Measurements from ENCODE around the gene OR9Q1. TPM values are rescaled to one million over a fixed set of nuclear protein-coding genes. Genes with fewer than 3 reads are reported as not detected.

Gene OR9Q1
- total RNA-seq, 1 donor from 2014 or later, result not detected

DNA sequence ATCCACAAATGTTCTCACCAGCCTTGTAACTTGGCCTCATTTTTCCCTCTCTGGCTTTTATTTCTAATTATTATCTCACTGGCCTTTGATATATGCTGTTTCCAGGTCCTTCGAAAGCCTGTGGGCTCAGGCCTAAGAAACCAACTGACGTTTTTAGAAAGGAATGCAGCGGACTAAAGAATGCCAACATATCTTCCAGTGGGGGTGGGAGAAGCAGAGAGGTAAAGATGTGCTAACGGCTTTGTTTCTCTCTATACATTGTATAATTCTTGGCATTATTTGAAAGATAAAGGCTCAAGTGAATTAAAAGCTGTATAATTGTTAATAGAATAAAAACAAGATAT lies 35.3 kb downstream of the OR9Q1 start:
- H3K4me3 ChIP-seq, result no peak overlapping the region
- H3K9me3 ChIP-seq, result no peaks in the 10 kb centered on the region
- H3K27ac ChIP-seq, result no peak overlapping the region
- no peaks in the 10 kb centered on the region for H3K4me1 ChIP-seq
- DNase-seq (ENCODE audit: extremely low spot score in 2 of 2), result no peak
- TF ChIP-seq, protein P1, sequence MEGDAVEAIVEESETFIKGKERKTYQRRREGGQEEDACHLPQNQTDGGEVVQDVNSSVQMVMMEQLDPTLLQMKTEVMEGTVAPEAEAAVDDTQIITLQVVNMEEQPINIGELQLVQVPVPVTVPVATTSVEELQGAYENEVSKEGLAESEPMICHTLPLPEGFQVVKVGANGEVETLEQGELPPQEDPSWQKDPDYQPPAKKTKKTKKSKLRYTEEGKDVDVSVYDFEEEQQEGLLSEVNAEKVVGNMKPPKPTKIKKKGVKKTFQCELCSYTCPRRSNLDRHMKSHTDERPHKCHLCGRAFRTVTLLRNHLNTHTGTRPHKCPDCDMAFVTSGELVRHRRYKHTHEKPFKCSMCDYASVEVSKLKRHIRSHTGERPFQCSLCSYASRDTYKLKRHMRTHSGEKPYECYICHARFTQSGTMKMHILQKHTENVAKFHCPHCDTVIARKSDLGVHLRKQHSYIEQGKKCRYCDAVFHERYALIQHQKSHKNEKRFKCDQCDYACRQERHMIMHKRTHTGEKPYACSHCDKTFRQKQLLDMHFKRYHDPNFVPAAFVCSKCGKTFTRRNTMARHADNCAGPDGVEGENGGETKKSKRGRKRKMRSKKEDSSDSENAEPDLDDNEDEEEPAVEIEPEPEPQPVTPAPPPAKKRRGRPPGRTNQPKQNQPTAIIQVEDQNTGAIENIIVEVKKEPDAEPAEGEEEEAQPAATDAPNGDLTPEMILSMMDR (IDR thresholded peaks at IDR 0.05), result no peak
- TF ChIP-seq POLR2A (IDR thresholded peaks at IDR 0.05) (no peak), POLR2AphosphoS5 (IDR thresholded peaks at IDR 0.05; ENCODE audit: insufficient read depth in 1 of 2, low read depth in 1 of 2) (no peak)
- no peaks in the 10 kb centered on the region for H3K27me3 ChIP-seq
- intact Hi-C loops (cut with DNase I), result no loop called here
- no peaks in the 10 kb centered on the region for H3K36me3 ChIP-seq

DNA sequence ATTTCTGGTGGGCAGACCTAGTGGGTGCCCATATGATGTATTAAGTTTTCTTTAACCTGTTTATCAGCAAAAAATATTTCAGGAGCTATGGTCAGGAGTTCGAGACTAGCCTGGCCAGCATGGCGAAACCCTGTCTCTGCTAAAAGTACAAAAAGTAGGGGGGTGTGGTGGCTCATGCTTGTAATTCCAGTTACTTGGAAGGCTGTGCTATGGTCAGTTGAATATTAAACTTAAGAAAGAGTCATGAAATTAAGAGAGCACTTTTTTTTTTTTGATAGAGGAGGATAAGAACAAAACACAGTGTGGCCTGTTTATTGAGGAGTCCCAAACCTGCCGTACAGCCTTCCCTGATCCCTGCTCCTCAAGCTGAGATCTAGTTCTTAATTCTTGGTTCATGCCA lies 36.9 kb downstream of the OR9Q1 start:
- no peaks in the 10 kb centered on the region for H3K36me3 ChIP-seq
- H3K4me1 ChIP-seq, result no peaks in the 10 kb centered on the region
- H3K4me3 ChIP-seq, result no peak overlapping the region
- TF ChIP-seq, protein P1 (IDR thresholded peaks at IDR 0.05), result no peak
- TF ChIP-seq POLR2AphosphoS5 (IDR thresholded peaks at IDR 0.05; ENCODE audit: insufficient read depth in 1 of 2, low read depth in 1 of 2), result no peak
- TF ChIP-seq POLR2A (IDR thresholded peaks at IDR 0.05), result no peak
- intact Hi-C loops (cut with DNase I), result no loop called here
- H3K9me3 ChIP-seq, result no peaks in the 10 kb centered on the region
- no peaks in the 10 kb centered on the region for H3K27me3 ChIP-seq
- no peak overlapping the region for H3K27ac ChIP-seq
- DNase-seq (ENCODE audit: extremely low spot score in 2 of 2), result no peak

DNA sequence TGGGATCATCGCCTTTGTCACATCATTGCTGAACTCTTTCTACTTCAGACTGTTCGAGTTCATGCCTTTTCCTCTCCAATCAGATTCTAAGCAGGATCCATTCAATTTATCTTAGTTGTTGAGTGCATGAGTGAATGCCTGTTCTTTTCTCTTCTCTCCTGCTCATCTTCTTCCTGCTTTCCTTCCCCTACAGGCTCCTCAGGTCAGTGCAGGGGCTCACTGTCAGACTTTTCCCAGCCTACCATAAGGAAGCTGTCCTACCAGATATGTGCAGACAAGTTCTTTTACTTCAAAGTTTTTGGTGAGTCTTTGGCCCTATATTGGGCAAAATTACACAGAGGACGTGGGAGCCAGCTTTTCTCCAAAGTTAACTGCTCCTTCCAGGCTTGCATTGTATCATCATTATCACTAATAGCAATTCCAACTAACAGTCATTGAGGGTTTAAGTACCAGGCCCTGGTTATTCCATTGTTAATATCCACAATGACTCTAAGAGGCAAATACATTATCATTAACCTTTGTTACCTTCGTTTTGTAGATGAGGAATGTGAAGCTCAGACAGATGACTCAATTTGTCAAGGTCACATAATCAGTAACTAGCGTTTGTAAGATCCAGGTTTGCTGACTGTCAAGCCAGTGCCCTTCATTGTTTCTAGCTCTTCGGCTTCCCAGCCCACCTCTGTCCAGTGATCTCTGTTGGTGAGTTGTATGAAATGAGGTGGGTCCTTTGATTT lies 37.4 kb downstream of the OR9Q1 start:
- intact Hi-C loops (cut with DNase I), result no loop called here
- Histone ChIP-seq H3K9me3 (no peaks in the 10 kb centered on the region), H3K27me3 (no peaks in the 10 kb centered on the region), H3K4me3 (no peak overlapping the region), H3K4me1 (no peaks in the 10 kb centered on the region), H3K27ac (no peak overlapping the region), H3K36me3 (no peaks in the 10 kb centered on the region)
- DNase-seq (ENCODE audit: extremely low spot score in 2 of 2), result no peak
- TF ChIP-seq POLR2AphosphoS5 (IDR thresholded peaks at IDR 0.05; ENCODE audit: insufficient read depth in 1 of 2, low read depth in 1 of 2) (no peak), POLR2A (IDR thresholded peaks at IDR 0.05) (no peak)

DNA sequence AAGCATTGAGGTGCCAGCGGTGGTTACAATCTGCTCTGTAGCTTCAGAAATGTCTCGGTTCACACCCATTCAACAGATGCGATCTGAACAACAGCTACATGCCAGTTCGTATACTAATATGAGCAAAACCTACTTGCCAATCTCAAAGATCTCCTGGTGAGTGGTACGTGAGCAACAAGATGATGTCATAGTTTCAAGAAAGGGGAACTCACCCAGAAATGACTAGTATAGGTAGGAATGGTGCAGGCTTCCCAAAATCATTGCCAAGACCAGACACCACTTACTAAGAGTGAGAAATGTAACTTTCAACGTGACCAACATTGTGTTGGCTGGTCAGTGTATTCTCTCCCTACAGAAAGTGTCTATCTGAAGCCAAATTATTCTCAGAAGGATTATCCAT lies 38.1 kb downstream of the OR9Q1 start:
- Histone ChIP-seq H3K36me3 (no peaks in the 10 kb centered on the region), H3K4me3 (no peak overlapping the region), H3K27me3 (no peaks in the 10 kb centered on the region), H3K27ac (no peak overlapping the region), H3K9me3 (no peaks in the 10 kb centered on the region), H3K4me1 (no peaks in the 10 kb centered on the region)
- intact Hi-C loops (cut with DNase I), result no loop called here
- TF ChIP-seq, protein P1 (IDR thresholded peaks at IDR 0.05), result no peak
- TF ChIP-seq POLR2AphosphoS5 (IDR thresholded peaks at IDR 0.05; ENCODE audit: insufficient read depth in 1 of 2, low read depth in 1 of 2), result no peak
- TF ChIP-seq POLR2A (IDR thresholded peaks at IDR 0.05), result no peak
- DNase-seq (ENCODE audit: extremely low spot score in 2 of 2), result no peak

DNA sequence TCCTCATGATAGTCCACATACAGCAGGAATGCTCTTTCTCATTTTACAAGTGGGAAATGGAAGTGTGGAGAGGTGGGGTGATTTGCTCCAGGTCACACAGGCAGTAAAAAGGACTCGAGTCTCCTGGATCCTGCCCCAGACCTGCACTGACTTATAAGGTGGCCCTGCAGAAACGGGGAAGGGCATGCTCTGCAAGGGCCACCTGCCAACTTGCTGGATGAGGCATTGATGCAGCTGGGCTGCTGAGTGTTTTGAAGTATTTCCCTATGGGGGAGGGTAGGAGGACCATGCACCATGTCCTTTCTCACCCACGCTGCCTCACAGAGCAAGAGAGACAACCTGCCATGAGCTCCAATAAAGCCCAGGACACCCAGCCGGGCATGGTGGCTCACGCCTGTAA lies 44.0 kb downstream of the OR9Q1 start:
- DNase-seq (ENCODE audit: extremely low spot score in 2 of 2), result no peak
- H3K36me3 ChIP-seq, result no peaks in the 10 kb centered on the region
- H3K4me1 ChIP-seq, result no peaks in the 10 kb centered on the region
- no peak overlapping the region for H3K4me3 ChIP-seq
- H3K9me3 ChIP-seq, result no peaks in the 10 kb centered on the region
- TF ChIP-seq, protein P1 (IDR thresholded peaks at IDR 0.05), result no peak
- TF ChIP-seq POLR2AphosphoS5 (IDR thresholded peaks at IDR 0.05; ENCODE audit: insufficient read depth in 1 of 2, low read depth in 1 of 2) (no peak), POLR2A (IDR thresholded peaks at IDR 0.05) (no peak)
- intact Hi-C loops (cut with DNase I), result no loop called here
- no peak overlapping the region for H3K27ac ChIP-seq
- no peaks in the 10 kb centered on the region for H3K27me3 ChIP-seq

All from vagina (tissue), 2 donors.